Endothelial cell of hepatic sinusoid (primary cell): ENCODE measurements around the gene VPS72.

ENCODE experiments used
- in situ Hi-C: cut with HindIII; loops from 2 replicates; pipeline ENCODE4 v1.10.0; 2017; ENCODE audit warnings: low sequenced_read_pairs

Gene VPS72

DNA sequence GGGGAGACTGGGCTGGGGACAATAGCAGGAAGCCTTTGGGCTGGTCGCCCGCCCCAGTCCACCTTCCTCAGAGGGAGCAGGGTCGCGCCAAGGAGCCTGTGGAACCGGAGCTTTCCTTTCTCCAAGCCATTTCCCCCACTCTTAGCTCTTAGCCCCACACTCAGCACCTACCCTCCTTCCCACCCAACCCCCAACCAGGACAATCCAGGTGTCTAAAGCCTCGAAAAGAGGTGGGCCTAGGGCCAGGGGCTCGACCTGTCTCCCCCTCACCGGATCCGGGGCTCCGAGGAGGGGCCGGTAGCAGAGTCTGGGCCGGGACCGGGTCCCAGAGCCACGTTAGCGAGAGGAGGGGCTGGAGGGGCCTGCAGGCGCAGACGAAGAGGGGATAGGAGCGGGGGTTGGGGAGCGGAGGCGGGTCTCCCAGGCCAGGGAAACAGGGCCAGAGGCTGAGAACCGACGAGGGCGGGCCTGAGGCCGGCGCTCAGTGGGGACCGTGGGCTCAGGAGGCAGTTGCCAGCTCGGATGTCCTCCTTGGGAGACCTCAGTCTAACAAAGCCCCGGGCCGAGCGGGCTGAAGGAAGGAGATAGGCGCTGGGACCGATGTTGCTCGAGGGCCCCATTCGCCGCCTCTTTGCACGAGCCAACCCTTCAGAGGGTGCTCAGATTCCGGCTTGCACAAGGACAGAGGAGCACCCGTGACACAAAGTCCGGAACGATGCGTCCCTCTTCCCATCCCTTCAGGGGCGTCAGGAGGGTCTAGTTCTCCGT lies 44.5 kb downstream of the VPS72 start:
- in situ Hi-C loops = no loop called here

DNA sequence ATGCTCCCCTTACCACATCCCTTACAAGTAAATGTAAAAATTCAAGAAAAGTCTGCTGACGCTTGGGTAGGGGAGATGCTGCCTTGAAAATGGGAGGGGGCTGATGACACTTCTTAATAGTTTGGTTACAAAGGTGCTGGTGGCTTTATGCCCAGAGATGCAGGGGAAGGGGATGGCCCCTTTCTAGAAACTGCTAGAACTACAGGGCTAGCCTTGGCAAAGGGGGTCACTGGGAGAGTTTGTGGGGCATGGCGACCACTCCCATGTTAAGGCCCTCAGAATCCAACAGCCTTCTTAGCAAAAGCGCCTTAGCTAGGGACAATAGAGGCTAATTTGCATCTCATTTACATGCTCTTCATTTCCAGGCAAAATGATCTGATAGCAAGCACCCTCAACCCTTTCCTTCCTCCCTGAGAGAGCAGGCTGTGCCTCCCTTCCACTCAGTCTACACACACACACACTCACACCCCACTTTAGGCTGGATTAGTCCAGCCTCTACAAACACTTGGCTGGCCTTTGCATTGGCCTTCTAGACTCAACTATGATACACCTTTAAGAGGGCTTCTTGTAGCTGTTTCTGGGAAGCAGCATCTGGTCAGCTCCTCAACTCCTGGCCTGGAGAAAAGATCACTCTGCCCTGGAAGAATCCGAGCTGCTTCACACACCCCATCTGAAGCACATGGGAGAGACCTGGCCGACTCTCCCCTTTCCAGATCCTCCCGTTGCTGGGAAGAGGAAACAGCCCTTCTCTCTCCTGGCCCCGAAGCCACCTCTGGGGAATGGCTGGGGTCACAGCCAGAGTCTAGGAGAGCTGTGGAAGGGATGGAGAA lies 45.3 kb downstream of the VPS72 start:
- in situ Hi-C loops = no loop called here

GRCh38 chr1:151143986-151144385 lies 46.0 kb downstream of the VPS72 start:
- in situ Hi-C loops = no loop called here

DNA sequence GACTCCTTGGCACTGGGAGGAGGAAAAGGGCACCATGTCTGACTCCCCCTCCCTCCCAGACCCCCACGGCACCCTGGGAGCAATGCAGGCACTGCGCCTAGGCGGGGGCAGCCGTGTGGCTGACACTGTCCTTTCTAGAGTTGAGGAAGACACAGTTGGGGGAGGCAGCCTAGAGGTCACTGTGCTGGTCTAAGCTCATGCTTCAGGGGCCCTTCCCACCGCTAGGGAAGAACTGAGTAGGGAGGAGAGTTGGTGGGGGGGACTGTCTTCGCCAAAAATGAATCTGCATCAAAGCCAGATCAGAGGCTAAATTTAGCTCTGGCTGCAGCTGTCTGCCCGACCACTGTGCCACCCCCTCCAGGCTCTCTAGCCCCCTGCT lies 47.0 kb downstream of the VPS72 start:
- in situ Hi-C loops = no loop called here

GRCh38 chr1:151142411-151143056 lies 47.5 kb downstream of the VPS72 start:
- in situ Hi-C loops = no loop called here

DNA sequence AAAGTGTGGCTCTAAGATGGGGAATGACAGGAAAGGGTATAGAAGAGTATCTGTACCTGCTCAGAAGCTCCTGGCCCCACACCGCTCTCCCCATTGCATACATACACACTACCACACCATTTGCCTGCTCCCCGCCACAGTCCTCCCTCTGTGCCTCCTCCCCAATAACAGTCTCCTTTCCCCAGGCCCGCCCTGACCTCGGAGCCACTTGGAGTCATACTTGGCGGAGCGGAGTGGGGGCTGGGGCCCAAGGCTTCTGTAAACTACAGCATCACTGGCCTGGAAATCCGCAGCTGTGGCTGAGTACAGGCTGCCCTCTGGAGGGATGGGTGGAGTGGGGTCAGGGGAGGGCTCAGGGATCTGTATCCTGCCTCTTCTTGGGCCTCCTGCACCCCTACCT lies 52.2 kb downstream of the VPS72 start:
- in situ Hi-C loops = no loop called here

- in situ Hi-C loops = no loop called here
Measured at GRCh38 chr1:151135433-151136385, 54.3 kb downstream of the VPS72 start.

- in situ Hi-C loops = no loop called here
Measured at GRCh38 chr1:151134991-151135390, 55.0 kb downstream of the VPS72 start.

- in situ Hi-C loops = no loop called here
Measured at GRCh38 chr1:151134396-151134795, 55.6 kb downstream of the VPS72 start.

- in situ Hi-C loops = no loop called here
Measured at GRCh38 chr1:151133018-151133806, 56.8 kb downstream of the VPS72 start.

- in situ Hi-C loops = no loop called here
Measured at GRCh38 chr1:151132335-151133017, 57.5 kb downstream of the VPS72 start.

- in situ Hi-C loops = no loop called here
Measured at GRCh38 chr1:151131701-151132334, 58.2 kb downstream of the VPS72 start.

DNA sequence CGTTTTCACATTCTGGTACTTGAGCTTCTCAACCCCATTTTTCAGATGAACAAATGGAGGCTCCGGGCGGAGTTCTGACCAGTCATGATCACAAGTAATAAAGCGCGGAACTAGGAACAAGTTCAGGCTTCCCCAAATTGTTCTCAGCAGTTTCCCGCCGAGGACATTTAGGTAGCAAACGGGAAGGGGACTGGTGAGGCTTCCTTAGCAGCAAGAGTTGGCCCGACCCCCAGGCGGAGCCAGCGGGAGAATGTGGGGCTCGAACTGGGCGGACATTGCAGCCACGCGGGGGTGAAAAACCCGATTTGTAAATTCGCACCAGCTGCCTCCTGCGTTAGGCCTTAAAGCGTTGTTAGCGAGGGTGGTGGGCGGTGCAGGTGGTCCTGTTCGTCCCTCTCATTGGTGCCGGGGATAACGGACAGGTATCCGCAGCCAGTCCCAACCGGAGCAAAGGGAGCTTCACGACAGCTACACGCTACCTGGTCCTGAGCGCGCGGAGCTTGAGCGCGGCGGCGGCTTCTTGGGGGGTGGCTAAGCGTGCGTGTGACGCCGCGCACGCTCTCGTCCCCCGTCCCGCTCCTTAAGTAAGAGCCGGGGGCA lies 58.9 kb downstream of the VPS72 start:
- in situ Hi-C loops = no loop called here

DNA sequence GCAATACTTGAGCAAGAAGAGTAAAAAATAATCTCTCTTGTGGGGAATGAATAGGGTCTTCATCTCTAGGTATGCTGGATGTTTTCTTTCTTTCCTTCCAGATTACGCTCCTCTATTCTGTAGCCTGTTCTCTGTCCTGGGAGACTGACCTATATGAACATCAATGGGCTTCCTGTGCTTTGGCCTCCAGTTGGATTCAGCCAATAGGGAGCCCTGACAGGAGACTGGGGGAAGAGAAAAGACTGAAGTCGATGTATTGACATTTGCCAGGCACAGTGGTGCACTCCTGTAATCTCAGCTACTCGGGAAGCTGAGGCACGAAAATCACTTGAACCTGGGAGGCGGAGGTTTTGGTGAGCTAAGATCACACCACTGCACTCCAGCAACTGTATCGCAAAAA lies 61.2 kb downstream of the VPS72 start:
- in situ Hi-C loops = no loop called here
